Activated CD4-positive, alpha-beta T cell treated with anti-CD3 and anti-CD28 coated beads, Interleukin-10, Interleukin-2, amounts not matched to agents 100 ng/mL and 50 ng/mL, durations not matched to agents 16 hours and 8 hours (primary cell): Measurements from ENCODE around the gene EPS8L3.
"Not testable (repeated sequence)": the region's sequence is repeated elsewhere in the genome, so short reads cannot be mapped to it uniquely, and the experiment has no call there.

ENCODE experiments used
- DNase-seq: peaks from one replicate; pipeline ENCODE4 v3.0.0-alpha.2; 2020

EPS8L3 gene

DNA sequence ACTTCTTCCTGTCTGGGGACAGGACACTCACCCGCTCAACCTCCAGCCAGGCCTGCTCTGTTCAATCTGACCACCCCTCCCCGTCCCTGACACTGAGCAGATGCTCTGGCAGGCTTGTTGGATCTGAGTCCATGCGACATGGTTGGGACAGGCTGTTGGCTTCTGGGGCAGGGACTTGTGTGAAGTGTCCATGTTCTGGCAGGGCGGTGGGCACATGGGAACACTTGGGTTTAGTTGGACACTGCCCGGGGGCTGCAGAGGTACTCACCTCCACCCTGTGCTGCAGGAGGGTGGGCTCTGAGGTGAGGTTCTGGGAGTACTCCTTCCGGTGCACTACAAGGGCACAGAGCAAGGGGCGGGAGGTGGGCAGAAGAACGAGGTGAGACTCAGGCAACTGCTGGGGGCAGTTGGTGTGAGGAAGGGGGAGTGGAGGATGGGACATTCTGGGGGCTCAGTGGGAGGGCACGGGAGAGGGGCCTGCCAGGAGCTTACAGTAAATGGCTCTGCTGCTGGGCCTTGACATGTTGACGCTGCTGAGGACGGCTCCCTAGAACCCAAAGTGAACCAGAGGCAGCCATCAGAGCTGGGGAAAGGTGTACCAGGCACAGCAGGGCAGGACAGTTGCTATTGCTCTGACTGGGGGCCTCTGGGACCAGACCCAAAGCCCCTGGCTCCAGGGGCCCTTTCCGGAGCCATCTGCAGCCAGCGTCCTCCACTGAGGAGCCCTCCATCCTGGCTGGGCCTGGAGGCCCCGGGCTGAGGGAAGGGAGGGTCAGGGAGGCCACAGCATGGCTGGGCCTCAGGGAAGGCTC lies 2.3 kb downstream of the EPS8L3 start:
- DNase-seq: no peak

GRCh38 chr1:109760581-109761226 lies 3.0 kb downstream of the EPS8L3 start:
- DNase-seq: no peak

DNA sequence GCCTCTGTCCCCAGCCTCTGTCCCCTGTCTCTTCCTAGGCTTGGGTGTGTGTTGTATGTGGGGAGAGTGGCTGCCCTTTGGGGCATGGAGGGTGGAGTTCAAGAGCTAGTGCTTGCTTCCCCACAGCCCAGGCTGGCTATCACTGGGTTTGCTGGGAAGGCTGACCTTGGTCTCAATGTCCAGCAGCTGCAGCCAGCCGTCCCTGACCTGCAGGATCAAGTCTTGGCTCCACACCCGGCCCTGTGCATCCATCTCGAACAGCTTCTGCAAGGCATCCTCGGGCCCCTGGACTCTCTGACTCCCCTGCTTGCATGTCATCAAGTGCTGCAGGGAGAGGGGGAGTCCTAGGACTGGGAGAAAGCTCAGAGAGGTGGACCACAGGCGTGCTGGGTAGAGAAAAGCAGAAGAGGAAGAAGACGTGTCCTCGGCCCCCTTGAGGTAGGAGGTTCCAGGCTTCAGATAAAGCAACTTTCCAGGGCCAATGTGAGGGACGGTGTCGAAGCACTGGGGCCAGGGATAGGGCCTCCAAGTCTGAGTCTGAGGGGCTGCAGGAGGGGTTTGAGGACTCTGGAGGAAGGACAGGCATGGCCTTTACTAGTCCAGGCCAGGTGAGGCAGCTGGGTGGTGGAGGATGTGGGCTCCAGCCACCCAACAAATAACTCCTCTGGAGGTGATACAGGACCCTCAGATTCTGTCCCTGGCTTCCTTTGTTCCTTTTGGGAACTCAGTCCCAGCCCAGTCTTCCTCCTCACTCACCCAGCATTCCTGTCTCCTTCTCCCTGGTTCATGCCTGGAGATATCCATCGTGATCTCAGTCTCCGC lies 4.0 kb downstream of the EPS8L3 start:
- DNase-seq: no peak

DNA sequence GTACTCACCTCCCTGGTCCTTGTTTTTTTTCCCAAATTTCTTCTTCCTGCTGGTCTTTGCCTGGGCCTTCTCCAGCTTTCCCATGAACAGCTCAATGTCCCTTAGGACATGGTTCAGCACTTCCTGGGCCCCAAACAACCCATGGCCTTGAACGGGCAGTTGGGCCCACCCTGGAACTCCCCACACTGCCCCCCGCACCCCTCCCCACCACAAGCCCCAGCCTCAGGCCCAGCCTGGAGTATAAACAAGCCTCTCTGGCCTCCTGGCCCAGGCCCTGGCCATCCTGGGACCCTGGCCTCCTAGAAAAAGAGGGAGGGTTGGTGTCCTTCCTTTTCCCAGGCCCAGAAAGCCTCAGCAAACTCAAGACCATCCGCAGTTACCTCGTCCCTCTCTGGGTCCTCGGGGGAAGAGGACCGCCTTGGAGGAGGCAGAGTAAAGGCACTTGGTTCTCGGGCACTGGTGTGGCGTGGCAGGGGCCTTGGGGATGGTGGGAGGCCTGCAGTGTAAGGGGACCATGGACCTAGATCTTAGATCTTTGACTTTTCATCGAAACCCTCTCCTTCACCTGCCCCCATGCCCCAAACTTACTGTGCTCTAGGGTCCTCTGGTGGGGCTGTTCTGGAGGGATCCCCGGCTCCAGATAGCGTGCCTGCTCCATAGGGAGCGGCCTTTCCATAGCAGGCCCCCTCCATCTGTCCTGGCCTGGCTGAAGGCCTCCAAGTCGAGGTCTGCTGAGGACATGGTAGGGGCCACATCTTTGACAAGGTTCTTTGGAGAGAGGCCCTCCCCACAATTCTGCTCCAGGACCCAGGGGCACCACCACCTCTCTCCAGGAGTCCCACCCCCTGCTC lies 5.6 kb downstream of the EPS8L3 start:
- no peak for DNase-seq

GRCh38 chr1:109756848-109757521 lies 6.7 kb downstream of the EPS8L3 start:
- DNase-seq: no peak

- DNase-seq: not testable (repeated sequence)
Measured at GRCh38 chr1:109756325-109756724, 7.4 kb downstream of the EPS8L3 start.

DNA sequence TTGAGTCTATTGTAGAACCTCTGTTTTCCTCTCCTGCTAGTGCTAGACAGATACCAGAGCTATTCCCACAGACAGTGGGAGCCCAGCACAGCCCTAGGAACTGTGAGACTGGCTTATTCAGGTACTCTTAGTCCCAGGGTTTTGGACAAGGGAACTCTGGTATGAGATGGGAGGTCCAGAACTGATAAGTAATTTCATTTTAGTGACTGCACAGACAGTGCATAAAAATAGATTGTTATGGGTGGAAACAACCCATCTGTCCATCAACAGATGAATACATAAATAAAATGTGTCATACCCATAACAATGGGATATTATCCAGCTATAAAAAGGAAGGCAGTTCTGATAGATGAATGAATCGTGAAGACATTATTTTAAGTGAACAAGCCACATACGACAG lies 9.0 kb downstream of the EPS8L3 start:
- no peak for DNase-seq

- DNase-seq: no peak
Measured at GRCh38 chr1:109751531-109752260, 12.0 kb downstream of the EPS8L3 start.

DNA sequence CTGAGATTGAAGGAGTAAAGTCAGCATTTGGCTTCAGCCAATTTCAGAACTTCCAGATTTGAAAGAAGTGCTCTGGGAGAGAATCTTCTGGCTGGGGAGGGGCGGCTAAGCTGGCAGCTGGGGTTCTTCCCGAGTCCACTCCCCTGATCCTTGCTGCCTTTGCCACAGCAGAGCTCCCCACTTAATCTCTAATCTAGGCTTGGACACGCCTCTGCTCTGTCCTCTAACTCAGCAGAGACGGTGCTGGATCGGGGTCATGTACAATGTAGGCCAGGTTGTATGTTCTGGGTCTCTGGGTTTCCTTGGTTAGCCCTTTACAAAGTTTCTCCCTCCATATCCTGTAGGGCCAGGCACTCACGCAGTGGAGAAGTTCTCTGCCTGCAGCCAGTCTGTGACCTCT lies 12.8 kb downstream of the EPS8L3 start:
- no peak for DNase-seq

DNA sequence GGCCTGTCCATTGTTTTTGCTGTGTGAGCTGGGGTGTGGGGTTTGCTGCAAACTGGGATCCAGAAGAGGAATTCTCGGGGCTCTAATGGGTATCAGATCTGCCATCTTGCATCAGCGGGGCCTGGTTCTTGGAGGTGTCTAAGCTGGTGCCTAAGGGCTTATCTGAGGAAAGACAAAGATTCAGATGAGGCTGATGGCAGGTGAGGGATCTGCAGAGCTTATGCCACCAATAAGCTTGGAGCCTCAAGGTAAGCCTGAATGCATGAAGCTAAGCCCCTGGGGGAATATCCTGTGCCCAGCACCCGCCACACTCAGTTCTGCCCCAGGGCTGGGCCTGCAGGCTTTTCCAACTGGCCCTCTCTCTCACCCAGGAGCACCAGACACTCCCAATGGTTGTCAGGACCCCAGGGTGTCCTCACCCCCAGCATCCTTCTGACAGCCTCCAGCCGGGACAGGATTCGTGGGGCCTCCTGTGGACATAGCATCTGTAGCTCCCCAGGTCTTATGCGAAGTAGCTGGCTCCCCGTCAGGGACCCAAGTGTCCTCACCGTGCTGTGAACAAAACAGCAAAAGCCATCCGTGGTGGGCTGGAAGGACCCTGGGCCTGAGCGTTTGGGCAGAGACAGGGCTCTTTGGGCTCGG lies 13.4 kb downstream of the EPS8L3 start:
- no peak for DNase-seq

DNA sequence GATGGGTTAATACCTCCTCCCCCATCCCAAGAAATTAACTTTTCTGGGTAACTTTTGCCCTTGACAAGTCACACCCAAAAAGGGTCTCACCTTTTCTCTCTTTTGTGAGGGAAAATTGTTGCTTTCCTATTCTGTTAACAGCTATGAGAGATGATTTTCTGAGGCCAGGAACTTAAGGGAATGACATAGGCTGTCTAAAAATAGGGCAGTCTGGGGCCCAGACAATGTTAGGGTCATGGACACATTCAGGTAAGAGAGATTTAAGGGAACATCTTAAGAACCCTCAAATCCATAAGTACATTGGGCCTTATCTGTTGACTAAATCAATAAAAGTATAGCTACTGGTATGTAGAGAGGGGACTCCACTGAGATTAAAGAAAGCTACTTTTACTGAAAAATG lies 14.5 kb downstream of the EPS8L3 start:
- DNase-seq: no peak

GRCh38 chr1:109748311-109748710 lies 15.4 kb downstream of the EPS8L3 start:
- DNase-seq: not testable (repeated sequence)

GRCh38 chr1:109740615-109741373 lies 22.9 kb downstream of the EPS8L3 start, which contains the start of gene GSTM3:
Gene GSTM3, minus strand, starts transcription at chr1:109741038. Its CDS starts 751 bp downstream, at chr1:109740287.
- DNase-seq: no peak

GRCh38 chr1:109739738-109740614 lies 23.7 kb downstream of the EPS8L3 start:
- DNase-seq: peak; percentile 64

DNA sequence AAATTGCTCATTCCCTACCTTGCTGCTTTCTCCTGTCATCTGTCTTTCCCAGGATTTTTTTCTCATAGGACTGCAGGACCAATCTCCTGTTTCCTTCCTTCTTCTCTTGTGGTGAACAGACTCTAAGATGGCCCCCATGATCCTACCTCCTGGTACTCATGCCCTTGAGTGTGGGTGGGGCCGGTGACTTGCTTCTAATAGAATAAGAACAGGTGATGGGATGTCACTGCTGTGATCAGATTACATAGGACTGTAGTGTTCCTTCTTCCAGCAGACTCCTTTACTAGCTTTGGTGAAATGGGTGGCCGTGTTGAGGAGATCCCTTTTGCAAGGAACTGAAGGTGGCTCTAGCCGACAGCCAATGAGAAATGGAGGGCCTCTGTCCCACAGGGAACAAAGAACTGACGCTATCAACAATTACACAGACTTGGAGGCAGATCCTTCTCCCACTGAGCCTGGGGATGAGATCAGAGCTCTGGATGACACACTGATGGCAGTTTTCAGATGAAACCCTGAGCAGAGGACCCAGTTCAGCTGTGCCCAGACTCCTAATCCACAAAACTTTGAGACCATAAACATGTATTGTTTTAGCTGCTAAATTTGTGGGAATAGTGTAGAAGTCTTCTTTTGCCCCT lies 30.4 kb downstream of the EPS8L3 start:
- DNase-seq: no peak

- no peak for DNase-seq
Measured at GRCh38 chr1:109732390-109732881, 31.3 kb downstream of the EPS8L3 start.

- no peak for DNase-seq
Measured at GRCh38 chr1:109730666-109731065, 33.1 kb downstream of the EPS8L3 start.

DNA sequence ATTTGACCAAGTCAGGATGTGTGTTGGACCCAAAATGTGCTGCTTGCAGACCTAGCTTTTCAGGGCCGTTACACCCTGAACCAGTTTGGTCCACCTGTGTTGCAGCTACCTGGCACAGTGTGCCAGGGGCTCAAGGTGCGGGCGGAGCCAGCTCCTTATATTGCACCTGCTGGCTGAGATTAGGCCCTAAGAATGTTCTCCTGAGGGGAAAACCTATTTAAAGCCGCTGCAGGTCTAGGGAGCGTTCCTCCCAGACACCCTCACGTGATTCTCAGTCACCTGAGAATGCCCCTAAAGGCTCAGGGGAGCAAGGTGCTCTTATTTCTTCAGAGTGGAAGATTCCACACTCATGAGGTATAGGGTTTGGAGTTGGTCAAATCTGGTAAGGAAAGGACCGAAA lies 34.9 kb downstream of the EPS8L3 start:
- DNase-seq: no peak
